ENCODE data around the gene CPSF3.

DNA sequence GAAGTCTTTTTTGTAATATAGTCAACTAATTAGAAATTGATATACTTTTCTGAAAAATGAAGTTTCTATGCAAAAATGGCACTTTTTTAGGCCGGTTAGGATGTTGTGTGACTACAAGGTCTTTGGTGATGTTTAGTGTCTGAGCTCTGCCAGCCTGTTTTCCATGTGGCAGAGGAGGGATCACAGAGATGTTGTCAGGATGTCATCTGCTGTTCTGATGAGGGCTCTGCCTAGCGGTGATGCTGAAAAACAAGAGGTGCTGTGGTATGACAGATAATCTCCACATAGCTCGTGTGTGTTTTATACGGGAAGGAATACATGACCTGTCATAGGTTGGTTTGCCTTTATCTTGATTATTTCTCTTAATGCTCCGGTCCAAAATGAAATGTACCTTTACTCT is 38.9 kb downstream of the CPSF3 start:
- TF ChIP-seq, protein P1, sequence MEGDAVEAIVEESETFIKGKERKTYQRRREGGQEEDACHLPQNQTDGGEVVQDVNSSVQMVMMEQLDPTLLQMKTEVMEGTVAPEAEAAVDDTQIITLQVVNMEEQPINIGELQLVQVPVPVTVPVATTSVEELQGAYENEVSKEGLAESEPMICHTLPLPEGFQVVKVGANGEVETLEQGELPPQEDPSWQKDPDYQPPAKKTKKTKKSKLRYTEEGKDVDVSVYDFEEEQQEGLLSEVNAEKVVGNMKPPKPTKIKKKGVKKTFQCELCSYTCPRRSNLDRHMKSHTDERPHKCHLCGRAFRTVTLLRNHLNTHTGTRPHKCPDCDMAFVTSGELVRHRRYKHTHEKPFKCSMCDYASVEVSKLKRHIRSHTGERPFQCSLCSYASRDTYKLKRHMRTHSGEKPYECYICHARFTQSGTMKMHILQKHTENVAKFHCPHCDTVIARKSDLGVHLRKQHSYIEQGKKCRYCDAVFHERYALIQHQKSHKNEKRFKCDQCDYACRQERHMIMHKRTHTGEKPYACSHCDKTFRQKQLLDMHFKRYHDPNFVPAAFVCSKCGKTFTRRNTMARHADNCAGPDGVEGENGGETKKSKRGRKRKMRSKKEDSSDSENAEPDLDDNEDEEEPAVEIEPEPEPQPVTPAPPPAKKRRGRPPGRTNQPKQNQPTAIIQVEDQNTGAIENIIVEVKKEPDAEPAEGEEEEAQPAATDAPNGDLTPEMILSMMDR (IDR thresholded peaks at IDR 0.05): no peak
- TF ChIP-seq POLR2A (IDR thresholded peaks at IDR 0.05) (no peak), POLR2AphosphoS5 (IDR thresholded peaks at IDR 0.05) (no peak), EP300 (IDR thresholded peaks at IDR 0.05) (no peak)

All from suprapubic skin (tissue), 4 donors.